MM.1S (cell line): ENCODE measurements around the gene MSI2.

Experiments
- DNase-seq: peaks from one replicate; pipeline ENCODE4 v3.0.0-alpha.2; 2015
- H2AFZ ChIP-seq: fragments of 300-600 bp; sonication (generic); 2 replicates; pipeline ENCODE4 v1.6.0; 2016; ENCODE audit warnings: antibody characterized with exemption, low read length
- H3F3A ChIP-seq: fragments of 300-600 bp; sonication (generic); 2 replicates; pipeline ENCODE4 v1.6.1; 2016; ENCODE audit warnings: mild to moderate bottlenecking, antibody characterized with exemption, low read length, moderate library complexity, mixed read lengths; ENCODE audit not compliant: insufficient read depth
- H3K27ac ChIP-seq: fragments of 300-600 bp; sonication (generic); 2 replicates; pipeline ENCODE4 v1.5.1; 2016; ENCODE audit warnings: mild to moderate bottlenecking, low read length
- H3K27me3 ChIP-seq: fragments of 300-600 bp; sonication (generic); replicated peaks from 2 replicates; pipeline ENCODE4 v1.6.0; 2016; ENCODE audit warnings: low read length; ENCODE audit not compliant: insufficient read depth
- H3K36me3 ChIP-seq: fragments of 300-600 bp; sonication (generic); replicated peaks from 2 replicates; pipeline ENCODE4 v1.6.1; 2016; ENCODE audit warnings: mild to moderate bottlenecking, low read length, mixed read lengths; ENCODE audit not compliant: insufficient read depth
- H3K4me1 ChIP-seq: fragments of 300-600 bp; sonication (generic); 2 replicates; pipeline ENCODE4 v1.6.1; 2016; ENCODE audit warnings: low read length, mixed read lengths
- H3K4me2 ChIP-seq: fragments of 300-600 bp; sonication (generic); 2 replicates; pipeline ENCODE4 v1.6.0; 2016; ENCODE audit warnings: low read depth, low read length
- H3K4me3 ChIP-seq: fragments of 300-600 bp; sonication (generic); 2 replicates; pipeline ENCODE4 v1.5.1; 2016; ENCODE audit warnings: low read length, mixed read lengths
- H3K79me2 ChIP-seq: fragments of 300-600 bp; sonication (generic); 2 replicates; pipeline ENCODE4 v1.6.1; 2016; ENCODE audit warnings: mixed run types, low read length, mixed read lengths
- H3K9ac ChIP-seq: fragments of 300-600 bp; sonication (generic); 2 replicates; pipeline ENCODE4 v1.6.1; 2016; ENCODE audit warnings: low read length, mixed read lengths
- H3K9me2 ChIP-seq: fragments of 300-600 bp; sonication (generic); replicated peaks from 2 replicates; pipeline ENCODE4 v1.6.1; 2016; ENCODE audit warnings: mild to moderate bottlenecking, low read length, mixed read lengths; ENCODE audit not compliant: insufficient read depth
- H3K9me3 ChIP-seq: fragments of 300-600 bp; sonication (generic); replicated peaks from 2 replicates; pipeline ENCODE4 v1.6.1; 2016; ENCODE audit warnings: mild to moderate bottlenecking, low read length, mixed read lengths; ENCODE audit not compliant: insufficient read depth
- H4K20me1 ChIP-seq: fragments of 300-600 bp; sonication (generic); 2 replicates; pipeline ENCODE4 v1.6.1; 2016; ENCODE audit warnings: mild to moderate bottlenecking, low read length, moderate library complexity, mixed read lengths; ENCODE audit not compliant: insufficient read depth
- EZH2 ChIP-seq: fragments of 300-600 bp; sonication (generic); optimal IDR thresholded peaks from 2 replicates; pipeline ENCODE3; 2017; ENCODE audit warnings: low read depth, mild to moderate bottlenecking, antibody characterized with exemption, low read length, mixed read lengths
- EZH2phosphoT487 ChIP-seq: fragments of 300-600 bp; sonication (generic); IDR thresholded peaks from 2 replicates; pipeline ENCODE4 v1.6.1; 2018; ENCODE audit warnings: antibody characterized with exemption, low read length
- TF ChIP-seq, protein P1 (sequence below): fragments of 300-600 bp; sonication (generic); IDR thresholded peaks from 2 replicates; pipeline ENCODE4 v1.5.1; 2016; ENCODE audit warnings: antibody characterized with exemption, low read length, mixed read lengths

MSI2 gene

DNA sequence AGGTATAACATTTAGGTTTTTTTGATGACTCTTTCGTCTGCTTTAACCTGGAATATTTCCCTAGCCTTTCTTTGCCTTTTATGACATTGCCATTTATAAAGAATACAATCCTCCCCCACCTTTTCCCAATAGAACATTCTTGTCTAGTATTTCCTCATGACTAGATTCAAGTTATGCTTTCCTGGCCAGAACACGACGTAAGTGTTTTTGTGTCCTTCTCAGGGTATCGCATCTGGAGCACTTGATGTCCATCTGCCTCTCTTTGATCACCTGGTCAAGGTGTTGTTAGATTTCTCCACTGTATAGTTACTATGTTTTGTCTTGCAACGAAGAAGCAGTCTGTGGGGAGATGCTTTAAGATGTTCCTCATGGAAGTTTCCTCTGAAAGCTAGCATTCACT lies 87.4 kb downstream of the MSI2 start:
- no peaks in the 10 kb centered on the region for H3K27me3 ChIP-seq

DNA sequence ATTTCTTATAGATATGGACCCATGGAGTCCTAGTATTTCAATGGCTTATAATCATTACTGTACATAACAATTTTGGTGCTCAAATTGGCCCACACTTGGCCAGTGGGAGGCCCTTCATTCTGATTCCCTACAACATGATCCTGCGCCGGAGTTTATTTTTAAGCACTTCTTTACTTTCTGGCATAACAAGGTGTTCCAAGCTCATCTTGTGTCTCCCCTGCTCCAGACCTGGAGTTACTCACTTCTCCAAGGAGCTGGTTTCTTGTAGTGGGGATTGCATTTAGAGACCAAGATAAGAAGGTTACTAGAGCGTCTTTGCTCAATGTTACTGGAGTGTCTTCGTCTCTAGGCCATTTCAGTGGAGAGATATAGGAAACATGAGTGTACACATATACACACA lies 87.9 kb downstream of the MSI2 start:
- H3K9ac ChIP-seq: no peak overlapping the region
- H4K20me1 ChIP-seq: no peaks in the 10 kb centered on the region
- no peaks in the 10 kb centered on the region for H3K27me3 ChIP-seq
- H3K4me1 ChIP-seq: no peaks in the 10 kb centered on the region
- H2AFZ ChIP-seq: no peak overlapping the region
- no peak overlapping the region for H3K27ac ChIP-seq
- H3K4me3 ChIP-seq: no peak overlapping the region
- no peak for DNase-seq
- H3K36me3 ChIP-seq: 0 out of 2 replicates have a peak, but pooled peaks cover 5% of the 10 kb centered on the region
- no peak for TF ChIP-seq EZH2phosphoT487
- H3K79me2 ChIP-seq: peaks cover 86% of the 10 kb centered on the region
- no peak overlapping the region for H3K4me2 ChIP-seq
- no peaks in the 10 kb centered on the region for H3K9me3 ChIP-seq
- no peaks in the 10 kb centered on the region for H3K9me2 ChIP-seq
- no peaks in the 10 kb centered on the region for H3F3A ChIP-seq

More for the DNA sequence above, 87.4 kb downstream of the MSI2 start:
- peaks cover 87% of the 10 kb centered on the region for H3K79me2 ChIP-seq
- H4K20me1 ChIP-seq: no peaks in the 10 kb centered on the region
- H3K9me2 ChIP-seq: no peaks in the 10 kb centered on the region
- no peak overlapping the region for H2AFZ ChIP-seq
- H3K9me3 ChIP-seq: no peaks in the 10 kb centered on the region
- H3F3A ChIP-seq: no peaks in the 10 kb centered on the region
- H3K4me1 ChIP-seq: no peaks in the 10 kb centered on the region
- no peak for DNase-seq
- H3K27ac ChIP-seq: no peak overlapping the region
- no peak overlapping the region for H3K4me2 ChIP-seq
- 0 out of 2 replicates have a peak, but pooled peaks cover 5% of the 10 kb centered on the region for H3K36me3 ChIP-seq
- no peak overlapping the region for H3K9ac ChIP-seq
- no peak overlapping the region for H3K4me3 ChIP-seq
- TF ChIP-seq, protein P1, sequence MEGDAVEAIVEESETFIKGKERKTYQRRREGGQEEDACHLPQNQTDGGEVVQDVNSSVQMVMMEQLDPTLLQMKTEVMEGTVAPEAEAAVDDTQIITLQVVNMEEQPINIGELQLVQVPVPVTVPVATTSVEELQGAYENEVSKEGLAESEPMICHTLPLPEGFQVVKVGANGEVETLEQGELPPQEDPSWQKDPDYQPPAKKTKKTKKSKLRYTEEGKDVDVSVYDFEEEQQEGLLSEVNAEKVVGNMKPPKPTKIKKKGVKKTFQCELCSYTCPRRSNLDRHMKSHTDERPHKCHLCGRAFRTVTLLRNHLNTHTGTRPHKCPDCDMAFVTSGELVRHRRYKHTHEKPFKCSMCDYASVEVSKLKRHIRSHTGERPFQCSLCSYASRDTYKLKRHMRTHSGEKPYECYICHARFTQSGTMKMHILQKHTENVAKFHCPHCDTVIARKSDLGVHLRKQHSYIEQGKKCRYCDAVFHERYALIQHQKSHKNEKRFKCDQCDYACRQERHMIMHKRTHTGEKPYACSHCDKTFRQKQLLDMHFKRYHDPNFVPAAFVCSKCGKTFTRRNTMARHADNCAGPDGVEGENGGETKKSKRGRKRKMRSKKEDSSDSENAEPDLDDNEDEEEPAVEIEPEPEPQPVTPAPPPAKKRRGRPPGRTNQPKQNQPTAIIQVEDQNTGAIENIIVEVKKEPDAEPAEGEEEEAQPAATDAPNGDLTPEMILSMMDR: no peak
- no peak for TF ChIP-seq EZH2phosphoT487
- TF ChIP-seq EZH2: no peak

DNA sequence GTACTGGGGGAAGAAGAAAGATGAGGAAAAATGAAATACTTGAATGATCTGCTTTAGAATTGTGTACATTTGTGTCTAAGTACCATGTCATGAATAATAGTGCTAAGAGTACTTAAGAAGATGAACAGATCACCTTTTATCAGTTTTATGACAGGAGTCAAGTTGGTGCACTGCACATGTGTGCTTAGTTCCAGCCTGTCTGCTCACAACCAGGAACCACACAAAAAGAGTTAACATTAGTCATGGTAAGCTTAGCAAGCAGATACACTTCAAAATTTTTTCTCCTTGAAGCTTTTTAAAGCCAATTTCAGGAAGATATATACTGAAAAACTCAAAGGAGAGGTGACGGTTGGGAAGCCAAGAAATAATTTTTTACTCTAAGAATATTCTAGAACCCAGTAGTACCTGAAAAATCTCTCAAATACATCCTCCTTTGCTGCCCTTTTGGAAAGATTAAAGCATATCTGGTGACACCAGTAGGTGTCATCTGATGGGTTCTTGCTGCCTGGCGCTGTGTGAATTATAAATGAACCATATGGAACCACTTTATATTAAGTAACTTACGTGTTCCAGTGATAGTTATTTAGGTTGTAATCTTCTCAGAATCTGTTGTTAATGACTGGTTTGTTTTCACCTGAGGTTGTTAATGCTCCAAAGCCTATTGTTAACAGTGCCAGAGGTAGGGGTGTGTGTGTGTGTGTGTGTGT lies 93.4 kb downstream of the MSI2 start:
- Histone ChIP-seq H3K27ac (no peak overlapping the region), H3K4me2 (no peak overlapping the region), H3K9me2 (no peaks in the 10 kb centered on the region), H3K4me3 (no peak overlapping the region), H3K27me3 (no peaks in the 10 kb centered on the region), H3F3A (peaks cover 8% of the 10 kb centered on the region), H3K9ac (no peak overlapping the region), H2AFZ (no peak overlapping the region), H3K79me2 (peaks cover 87% of the 10 kb centered on the region), H4K20me1 (no peaks in the 10 kb centered on the region), H3K36me3 (0 out of 2 replicates have a peak, but pooled peaks cover 5% of the 10 kb centered on the region), H3K9me3 (no peaks in the 10 kb centered on the region), H3K4me1 (peaks cover 18% of the 10 kb centered on the region)
- DNase-seq: no peak
- no peak for TF ChIP-seq EZH2phosphoT487
- no peak for TF ChIP-seq EZH2
- TF ChIP-seq, protein P1: no peak

DNA sequence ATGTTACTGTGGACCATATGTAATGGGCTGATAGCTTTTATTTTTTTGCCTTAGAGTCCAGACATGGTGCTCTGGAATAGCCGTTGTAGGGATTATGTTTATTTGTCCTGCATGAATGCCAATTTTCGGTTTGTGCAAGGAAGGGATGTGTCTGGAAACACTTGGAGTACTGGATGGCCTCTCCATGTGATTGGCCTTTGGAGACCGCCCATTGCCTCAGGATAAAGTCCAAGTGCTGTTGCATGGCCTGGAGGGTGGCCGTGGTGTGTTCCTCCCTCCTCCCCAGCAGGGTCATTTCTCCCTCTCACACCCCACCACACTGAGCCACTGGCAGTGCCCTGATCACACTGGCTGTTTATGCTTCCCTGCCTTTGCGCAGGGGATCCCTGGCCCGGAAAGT lies 93.9 kb downstream of the MSI2 start:
- Histone ChIP-seq H3K36me3 (0 out of 2 replicates have a peak, but pooled peaks cover 5% of the 10 kb centered on the region), H3K4me1 (peaks cover 24% of the 10 kb centered on the region)

More for the DNA sequence above, 93.9 kb downstream of the MSI2 start:
- Histone ChIP-seq H3K4me2 (no peak overlapping the region), H4K20me1 (no peaks in the 10 kb centered on the region), H3K9me2 (no peaks in the 10 kb centered on the region), H3K79me2 (peaks cover 87% of the 10 kb centered on the region), H3K27ac (no peak overlapping the region), H3K9ac (no peak overlapping the region), H2AFZ (no peak overlapping the region), H3K9me3 (no peaks in the 10 kb centered on the region), H3K4me3 (no peak overlapping the region), H3F3A (peaks cover 14% of the 10 kb centered on the region), H3K27me3 (no peaks in the 10 kb centered on the region)
- TF ChIP-seq, protein P1: no peak
- no peak for TF ChIP-seq EZH2phosphoT487
- no peak for TF ChIP-seq EZH2
- no peak for DNase-seq
